HEK293 (cell line): ENCODE data around the gene NFKB1.

Source experiments
- GFI1B ChIP-seq: fragments of 450-650 bp; formaldehyde crosslinking; IDR thresholded peaks from 2 replicates; pipeline ENCODE4 v1.5.1; 2016; ENCODE audit warnings: missing biosample characterization, missing genetic modification characterization
- INSM2 ChIP-seq: fragments of 450-650 bp; formaldehyde crosslinking; IDR thresholded peaks from 2 replicates; pipeline ENCODE4 v1.5.1; 2016; ENCODE audit warnings: missing biosample characterization, missing genetic modification characterization
- ZNF350 ChIP-seq: fragments of 450-650 bp; formaldehyde crosslinking; IDR thresholded peaks from 2 replicates; pipeline ENCODE4 v1.5.0; 2017; ENCODE audit warnings: missing biosample characterization, mild to moderate bottlenecking, missing genetic modification characterization
- ZNF354C ChIP-seq: fragments of 450-650 bp; formaldehyde crosslinking; IDR thresholded peaks from 2 replicates; pipeline ENCODE4 v1.5.1; 2016; ENCODE audit warnings: missing biosample characterization, missing genetic modification characterization, low read depth, borderline replicate concordance
- ZNF544 ChIP-seq: fragments of 450-650 bp; formaldehyde crosslinking; IDR thresholded peaks from 2 replicates; pipeline ENCODE4 v1.5.0; 2017; ENCODE audit warnings: missing biosample characterization, missing genetic modification characterization
- TF ChIP-seq, protein P1 (sequence below): fragments of 450-650 bp; formaldehyde crosslinking; IDR thresholded peaks from 2 replicates; pipeline ENCODE4 v1.5.1; 2016; ENCODE audit warnings: missing biosample characterization, missing genetic modification characterization

GRCh38 chr4:102640669-102641068 lies 139.5 kb downstream of the NFKB1 start:
- no peak for TF ChIP-seq INSM2 (tag by site-specific recombination)
- TF ChIP-seq, protein P1, sequence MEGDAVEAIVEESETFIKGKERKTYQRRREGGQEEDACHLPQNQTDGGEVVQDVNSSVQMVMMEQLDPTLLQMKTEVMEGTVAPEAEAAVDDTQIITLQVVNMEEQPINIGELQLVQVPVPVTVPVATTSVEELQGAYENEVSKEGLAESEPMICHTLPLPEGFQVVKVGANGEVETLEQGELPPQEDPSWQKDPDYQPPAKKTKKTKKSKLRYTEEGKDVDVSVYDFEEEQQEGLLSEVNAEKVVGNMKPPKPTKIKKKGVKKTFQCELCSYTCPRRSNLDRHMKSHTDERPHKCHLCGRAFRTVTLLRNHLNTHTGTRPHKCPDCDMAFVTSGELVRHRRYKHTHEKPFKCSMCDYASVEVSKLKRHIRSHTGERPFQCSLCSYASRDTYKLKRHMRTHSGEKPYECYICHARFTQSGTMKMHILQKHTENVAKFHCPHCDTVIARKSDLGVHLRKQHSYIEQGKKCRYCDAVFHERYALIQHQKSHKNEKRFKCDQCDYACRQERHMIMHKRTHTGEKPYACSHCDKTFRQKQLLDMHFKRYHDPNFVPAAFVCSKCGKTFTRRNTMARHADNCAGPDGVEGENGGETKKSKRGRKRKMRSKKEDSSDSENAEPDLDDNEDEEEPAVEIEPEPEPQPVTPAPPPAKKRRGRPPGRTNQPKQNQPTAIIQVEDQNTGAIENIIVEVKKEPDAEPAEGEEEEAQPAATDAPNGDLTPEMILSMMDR (tag by site-specific recombination), result no peak
- no peak for TF ChIP-seq GFI1B (tag by site-specific recombination)
- no peak for TF ChIP-seq ZNF350 (tag by site-specific recombination)
- no peak for TF ChIP-seq ZNF544 (tag by site-specific recombination)
- TF ChIP-seq ZNF354C, result no peak
